ENCODE data around the gene COQ10B.

- TF ChIP-seq POLR2A (IDR thresholded peaks at IDR 0.05), result no peak
- TF ChIP-seq, protein P1, sequence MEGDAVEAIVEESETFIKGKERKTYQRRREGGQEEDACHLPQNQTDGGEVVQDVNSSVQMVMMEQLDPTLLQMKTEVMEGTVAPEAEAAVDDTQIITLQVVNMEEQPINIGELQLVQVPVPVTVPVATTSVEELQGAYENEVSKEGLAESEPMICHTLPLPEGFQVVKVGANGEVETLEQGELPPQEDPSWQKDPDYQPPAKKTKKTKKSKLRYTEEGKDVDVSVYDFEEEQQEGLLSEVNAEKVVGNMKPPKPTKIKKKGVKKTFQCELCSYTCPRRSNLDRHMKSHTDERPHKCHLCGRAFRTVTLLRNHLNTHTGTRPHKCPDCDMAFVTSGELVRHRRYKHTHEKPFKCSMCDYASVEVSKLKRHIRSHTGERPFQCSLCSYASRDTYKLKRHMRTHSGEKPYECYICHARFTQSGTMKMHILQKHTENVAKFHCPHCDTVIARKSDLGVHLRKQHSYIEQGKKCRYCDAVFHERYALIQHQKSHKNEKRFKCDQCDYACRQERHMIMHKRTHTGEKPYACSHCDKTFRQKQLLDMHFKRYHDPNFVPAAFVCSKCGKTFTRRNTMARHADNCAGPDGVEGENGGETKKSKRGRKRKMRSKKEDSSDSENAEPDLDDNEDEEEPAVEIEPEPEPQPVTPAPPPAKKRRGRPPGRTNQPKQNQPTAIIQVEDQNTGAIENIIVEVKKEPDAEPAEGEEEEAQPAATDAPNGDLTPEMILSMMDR (IDR thresholded peaks at IDR 0.05), result no peak
These were observed 26.4 kb upstream of the COQ10B start for GRCh38 chr2:197426723-197427603.
